H1 (cell line): ENCODE results near the gene MACROD2.

ENCODE experiments used
- CEBPB ChIP-seq: IDR thresholded peaks from 2 replicates; pipeline ENCODE4 v1.6.1; 2012; ENCODE audit warnings: low read depth, low read length
- MAFK ChIP-seq: IDR thresholded peaks from 2 replicates; pipeline ENCODE4 v1.6.1; 2012; ENCODE audit warnings: low read depth, mild to moderate bottlenecking, improper control_type of control experiment, low read length

- TF ChIP-seq MAFK (no peak), CEBPB (no peak)
Measured at GRCh38 chr20:15875446-15875845, 1880.1 kb downstream of the MACROD2 start.
